HG03135 (cell line): ENCODE measurements around the gene IL27RA.
A peak's percentile ranks its signal among the peaks of the same experiment; 100 is the strongest.
"Not testable (repeated sequence)": the region's sequence is repeated elsewhere in the genome, so short reads cannot be mapped to it uniquely, and the experiment has no call there.

Experiments used
- ATAC-seq: cut with Tn5 transposase; IDR thresholded peaks from one replicate; pipeline ENCODE4 v1.9.1; 2021; ENCODE audit warnings: mild to moderate bottlenecking, moderate library complexity; ENCODE audit not compliant: unreplicated experiment

Gene IL27RA

GRCh38 chr19:13998426-13998825, 33.1 kb upstream of the IL27RA start:
- no peak for ATAC-seq

GRCh38 chr19:13999085-13999484, 32.5 kb upstream of the IL27RA start:
- ATAC-seq, result no peak

- no peak for ATAC-seq
These were observed 30.7 kb upstream of the IL27RA start for GRCh38 chr19:14000691-14001375.

GRCh38 chr19:14002571-14003250, 28.9 kb upstream of the IL27RA start:
- no peak for ATAC-seq

GRCh38 chr19:14003251-14004055, 28.1 kb upstream of the IL27RA start:
- no peak for ATAC-seq

GRCh38 chr19:14004619-14005348, 26.8 kb upstream of the IL27RA start:
- ATAC-seq, result no peak

GRCh38 chr19:14005349-14006084, 26.0 kb upstream of the IL27RA start:
- peak; percentile 34 for ATAC-seq

GRCh38 chr19:14006085-14006765, 25.3 kb upstream of the IL27RA start, which contains the start of gene RFX1:
RFX1 (minus strand) TSS chr19:14006320; CDS start chr19:13993843, 12,477 bp downstream.
- ATAC-seq, result peak; percentile 73

GRCh38 chr19:14006766-14007562, 24.6 kb upstream of the IL27RA start:
- peak; percentile 33 for ATAC-seq

- ATAC-seq, result no peak
These were observed 19.1 kb upstream of the IL27RA start for GRCh38 chr19:14012378-14012915.

- peak; percentile 74 for ATAC-seq
These were observed 16.0 kb upstream of the IL27RA start for GRCh38 chr19:14015524-14016035.

- ATAC-seq, result no peak
These were observed 12.5 kb upstream of the IL27RA start for GRCh38 chr19:14019100-14019499.

GRCh38 chr19:14019739-14020138, 11.8 kb upstream of the IL27RA start:
- ATAC-seq, result not testable (repeated sequence)

GRCh38 chr19:14021474-14021873, 10.1 kb upstream of the IL27RA start:
- no peak for ATAC-seq

- ATAC-seq, result no peak
These were observed 9.1 kb upstream of the IL27RA start for GRCh38 chr19:14022469-14022868.

GRCh38 chr19:14023404-14024235, 7.9 kb upstream of the IL27RA start:
- no peak for ATAC-seq

GRCh38 chr19:14026652-14027192, 4.8 kb upstream of the IL27RA start:
- ATAC-seq, result not testable (repeated sequence)
